ENCODE measurements around the gene MAML2.

Gene MAML2

GRCh38 chr11:95994329-95994728, 348.7 kb downstream of the MAML2 start:
- H3K4me3 ChIP-seq (ENCODE audit: low read depth, low read length), result no peak overlapping the region
- no peak for DNase-seq (ENCODE audit: low read depth)
- no peak for TF ChIP-seq CTCF (IDR thresholded peaks at IDR 0.05; ENCODE audit: low read depth, low read length, missing control alignments)

GRCh38 chr11:95993438-95994298, 349.3 kb downstream of the MAML2 start:
- DNase-seq (ENCODE audit: low read depth), result no peak
- TF ChIP-seq CTCF (IDR thresholded peaks at IDR 0.05; ENCODE audit: low read depth, low read length, missing control alignments), result no peak

GRCh38 chr11:95991545-95991944, 351.4 kb downstream of the MAML2 start:
- H3K4me3 ChIP-seq (ENCODE audit: low read depth, low read length), result no peak overlapping the region
- DNase-seq (ENCODE audit: low read depth), result no peak
- TF ChIP-seq CTCF (IDR thresholded peaks at IDR 0.05; ENCODE audit: low read depth, low read length, missing control alignments), result no peak

More at GRCh38 chr11:95993438-95994298, 349.3 kb downstream of the MAML2 start:
- H3K4me3 ChIP-seq (ENCODE audit: low read depth, low read length), result no peak overlapping the region

DNA sequence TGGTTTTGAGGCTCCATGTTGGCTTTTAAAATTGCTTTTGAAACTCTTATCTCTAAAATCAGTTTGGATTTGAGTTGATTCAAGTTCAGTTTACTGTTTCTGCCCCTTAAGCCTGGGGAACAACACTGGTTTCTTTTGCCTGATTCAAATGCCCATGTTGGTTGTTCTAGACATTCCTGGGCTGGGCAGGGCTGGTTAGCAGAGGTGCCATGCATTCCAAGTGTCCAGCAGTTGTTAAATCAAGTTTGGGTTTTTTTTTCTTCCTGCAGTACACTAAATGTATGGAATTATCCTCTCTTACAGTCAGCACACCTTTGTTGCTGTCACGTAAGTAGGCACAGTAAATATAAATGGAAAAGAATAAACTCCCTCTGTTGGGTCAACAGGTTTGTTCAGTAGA, 351.9 kb downstream of the MAML2 start:
- TF ChIP-seq CTCF (IDR thresholded peaks at IDR 0.05; ENCODE audit: low read depth, low read length, missing control alignments), result no peak
- H3K4me3 ChIP-seq (ENCODE audit: low read depth, low read length), result no peak overlapping the region
- DNase-seq (ENCODE audit: low read depth), result no peak

- no peak for TF ChIP-seq CTCF (IDR thresholded peaks at IDR 0.05; ENCODE audit: low read depth, low read length, missing control alignments)
Measured at GRCh38 chr11:95989780-95990179, 353.2 kb downstream of the MAML2 start.

GRCh38 chr11:95989076-95989605, 353.9 kb downstream of the MAML2 start:
- no peak for DNase-seq (ENCODE audit: low read depth)
- no peak overlapping the region for H3K4me3 ChIP-seq (ENCODE audit: low read depth, low read length)
- no peak for TF ChIP-seq CTCF (IDR thresholded peaks at IDR 0.05; ENCODE audit: low read depth, low read length, missing control alignments)

More at GRCh38 chr11:95989780-95990179, 353.2 kb downstream of the MAML2 start:
- DNase-seq (ENCODE audit: low read depth), result no peak
- H3K4me3 ChIP-seq (ENCODE audit: low read depth, low read length), result no peak overlapping the region

All from GM12864 (cell line).